Body of pancreas (tissue), 4 donors: ENCODE measurements around the gene PEPD. TPM values are rescaled to one million over a fixed set of nuclear protein-coding genes. Genes with fewer than 3 reads are reported as not detected.

Experiments used
- ATAC-seq: fragments of 150-250 bp; one replicate; pipeline ENCODE4 v1.9.1; 2016
- DNase-seq, 4 donors: peaks; one replicate each; pipeline ENCODE4 v3.0.0-alpha.2; 2019
- H3K27ac ChIP-seq, 4 donors: fragments of 200-600 bp; sonication (generic); 1 replicate in 3 of 4; 2 replicates in 1 of 4; pipeline versions ENCODE4 v1.5.1 to v1.6.1; 2016 to 2019; ENCODE audit warnings: mild to moderate bottlenecking in 1 of 4, mixed read lengths in 1 of 4, moderate library complexity in 1 of 4
- H3K27me3 ChIP-seq, 2 donors: fragments of 200-600 bp; sonication (generic); one replicate each; pipeline ENCODE4 v1.6.0; 2016; ENCODE audit warnings: mild to moderate bottlenecking in 1 of 2
- H3K36me3 ChIP-seq, 2 donors: fragments of 200-600 bp; sonication (generic); replicated peaks in 1 of 2; 2 replicates each; pipeline ENCODE4 v1.5.1; 2016; ENCODE audit warnings: low read depth in 2 of 2; ENCODE audit not compliant: insufficient read depth in 1 of 2
- H3K4me1 ChIP-seq: fragments of 200-600 bp; sonication (generic); one replicate; pipeline ENCODE4 v1.6.0; 2016
- H3K4me3 ChIP-seq, 2 donors: fragments of 200-600 bp; sonication (generic); 1 replicate in 1 of 2; 2 replicates in 1 of 2; pipeline ENCODE4 v1.5.1; 2016 to 2019
- H3K9me3 ChIP-seq, 3 donors: fragments of 200-600 bp; sonication (generic); 1 replicate in 2 of 3; 2 replicates in 1 of 3; pipeline ENCODE4 v1.5.1; 2016
- POLR2A ChIP-seq, 3 donors: fragments of 450-650 bp; IDR thresholded peaks; one replicate each; pipeline ENCODE4 v1.6.1; 2016; ENCODE audit warnings: antibody characterized with exemption in 3 of 3, mild to moderate bottlenecking in 2 of 3
- WGBS, 2 donors: methylation state at CpG; one replicate each; pipeline ENCODE4 v1.1.5; 2017; 5-methylcytosine and 5-hydroxymethylcytosine counted together
- intact Hi-C: fragments of 100-400 bp; cut with DNase I; formaldehyde crosslinking; loops from one replicate; pipeline ENCODE4 v1.15.1; 2023
- total RNA-seq, 2 donors: library from RNA; depleted of rRNA; stranded (reverse); fragments of >200 nt; gene quantifications; one replicate each; pipeline ENCODE4 v1.1.0, GENCODE V29; 2016
- TF ChIP-seq, protein P1 (sequence below), 7 experiments: fragments of 450-650 bp in 4 of 7; fragments of 200-600 bp in 3 of 7; sonication (generic) in 3 of 7; IDR thresholded peaks; one replicate each; pipeline ENCODE4 v1.5.1; 2016 to 2019; ENCODE audit warnings: antibody characterized with exemption in 7 of 7

PEPD gene
- total RNA-seq, 2 donors from 2014 or later, result 33.2 to 54.7 TPM

DNA sequence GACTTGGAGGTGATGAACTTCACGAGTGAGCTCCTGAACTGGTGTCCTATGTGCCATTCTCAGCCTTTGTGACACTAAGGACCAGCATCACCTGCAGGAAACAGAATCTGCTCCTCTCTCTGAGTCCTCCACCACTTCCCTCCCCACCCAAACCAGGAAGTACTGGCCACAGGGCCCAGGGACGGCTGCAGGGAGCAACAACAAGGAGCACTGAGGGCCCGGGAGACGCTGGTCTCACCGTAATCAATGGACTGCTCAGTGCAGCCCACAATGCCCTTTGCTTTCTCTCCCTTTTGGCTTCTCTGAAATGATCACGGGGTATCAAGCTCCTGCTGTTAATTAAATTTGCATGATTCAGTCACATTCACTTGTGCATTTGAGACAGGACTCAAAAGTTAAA, 18.6 kb downstream of the PEPD start:
- no peak for ATAC-seq
- 84 to 92% methylated on average over 6 of the region's 6 CpGs for WGBS, 2 donors
- DNase-seq, result no peak

DNA sequence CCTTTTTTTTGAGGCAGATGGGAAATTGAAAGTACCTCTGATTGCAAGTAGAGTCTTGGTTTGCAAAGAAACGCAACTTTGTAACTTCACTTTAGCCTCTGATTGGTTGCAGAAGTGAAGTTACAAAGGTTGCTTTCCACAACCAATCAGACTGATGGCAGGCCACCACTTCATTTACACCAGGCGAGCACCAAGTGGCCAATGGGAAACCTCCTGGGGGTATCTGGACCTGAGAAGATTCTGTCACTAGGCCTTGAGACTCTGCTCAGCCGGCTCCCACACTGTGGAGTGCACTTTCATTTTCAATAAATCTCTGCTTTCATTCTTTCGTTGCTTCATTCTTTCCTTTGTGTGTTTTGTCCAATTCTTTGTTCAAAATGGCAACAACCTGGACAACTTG, 19.1 kb downstream of the PEPD start:
- Histone ChIP-seq H3K27ac (no peak overlapping the region), H3K36me3 (no peaks in the 10 kb centered on the region), H3K27me3 (no peaks in the 10 kb centered on the region), H3K9me3 (no peaks in the 10 kb centered on the region), H3K4me1 (no peaks in the 10 kb centered on the region), H3K4me3 (no peak overlapping the region)
- DNase-seq (no peak), ATAC-seq (no peak)
- TF ChIP-seq POLR2A (IDR thresholded peaks at IDR 0.05), result no peak
- TF ChIP-seq, protein P1, sequence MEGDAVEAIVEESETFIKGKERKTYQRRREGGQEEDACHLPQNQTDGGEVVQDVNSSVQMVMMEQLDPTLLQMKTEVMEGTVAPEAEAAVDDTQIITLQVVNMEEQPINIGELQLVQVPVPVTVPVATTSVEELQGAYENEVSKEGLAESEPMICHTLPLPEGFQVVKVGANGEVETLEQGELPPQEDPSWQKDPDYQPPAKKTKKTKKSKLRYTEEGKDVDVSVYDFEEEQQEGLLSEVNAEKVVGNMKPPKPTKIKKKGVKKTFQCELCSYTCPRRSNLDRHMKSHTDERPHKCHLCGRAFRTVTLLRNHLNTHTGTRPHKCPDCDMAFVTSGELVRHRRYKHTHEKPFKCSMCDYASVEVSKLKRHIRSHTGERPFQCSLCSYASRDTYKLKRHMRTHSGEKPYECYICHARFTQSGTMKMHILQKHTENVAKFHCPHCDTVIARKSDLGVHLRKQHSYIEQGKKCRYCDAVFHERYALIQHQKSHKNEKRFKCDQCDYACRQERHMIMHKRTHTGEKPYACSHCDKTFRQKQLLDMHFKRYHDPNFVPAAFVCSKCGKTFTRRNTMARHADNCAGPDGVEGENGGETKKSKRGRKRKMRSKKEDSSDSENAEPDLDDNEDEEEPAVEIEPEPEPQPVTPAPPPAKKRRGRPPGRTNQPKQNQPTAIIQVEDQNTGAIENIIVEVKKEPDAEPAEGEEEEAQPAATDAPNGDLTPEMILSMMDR (IDR thresholded peaks at IDR 0.05), result no peak
- intact Hi-C loops, result no loop called here
- WGBS, 2 donors, result 81 to 89% methylated on average over 4 of the region's 4 CpGs

More for the DNA sequence above, 18.6 kb downstream of the PEPD start:
- no peaks in the 10 kb centered on the region for H3K9me3 ChIP-seq
- H3K27me3 ChIP-seq, result no peaks in the 10 kb centered on the region
- TF ChIP-seq, protein P1 (IDR thresholded peaks at IDR 0.05), result no peak
- no peak for TF ChIP-seq POLR2A (IDR thresholded peaks at IDR 0.05)
- no peak overlapping the region for H3K27ac ChIP-seq
- intact Hi-C loops, result no loop called here
- H3K4me1 ChIP-seq, result no peaks in the 10 kb centered on the region
- no peak overlapping the region for H3K4me3 ChIP-seq
- no peaks in the 10 kb centered on the region for H3K36me3 ChIP-seq

DNA sequence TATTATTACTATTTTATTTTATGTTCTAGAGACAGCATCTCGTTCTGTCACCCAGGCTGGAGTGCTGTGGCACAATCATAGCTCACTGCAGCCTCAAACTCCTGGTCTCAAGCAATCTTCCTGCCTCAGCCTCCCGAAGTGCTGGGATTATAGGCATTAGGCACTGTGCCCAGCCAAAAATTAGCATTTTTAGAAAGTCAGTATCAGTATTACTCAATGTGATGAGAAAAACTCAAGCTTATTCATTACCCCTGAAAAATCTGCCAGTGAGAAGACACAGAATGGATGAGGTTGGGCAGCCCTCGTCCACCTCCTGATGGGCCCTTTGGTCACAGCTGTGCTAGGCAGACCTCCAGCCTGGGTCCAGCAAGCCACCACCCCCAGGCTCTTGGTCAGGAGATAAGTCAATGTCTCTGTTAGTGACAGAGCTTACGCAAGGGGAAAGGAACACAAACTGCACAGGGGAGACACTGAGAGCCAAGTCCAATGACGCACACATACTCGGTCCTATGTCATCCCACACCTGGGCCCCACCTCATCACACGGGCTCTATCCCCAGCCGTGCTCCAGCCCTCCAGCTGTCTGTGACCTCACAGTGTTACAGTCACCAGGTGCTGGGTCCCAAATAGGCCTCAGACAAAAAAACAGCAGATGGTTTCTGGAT, 19.8 kb downstream of the PEPD start:
- ATAC-seq (no peak), DNase-seq (no peak)
- WGBS, 2 donors, result 90% methylated on average over 7 to 8 of the region's 8 CpGs
- no peaks in the 10 kb centered on the region for H3K27me3 ChIP-seq
- no peaks in the 10 kb centered on the region for H3K9me3 ChIP-seq
- H3K36me3 ChIP-seq, result no peaks in the 10 kb centered on the region
- H3K4me3 ChIP-seq, result no peak overlapping the region
- TF ChIP-seq, protein P1 (IDR thresholded peaks at IDR 0.05), result no peak
- TF ChIP-seq POLR2A (IDR thresholded peaks at IDR 0.05), result no peak
- H3K27ac ChIP-seq, result no peak overlapping the region
- no peaks in the 10 kb centered on the region for H3K4me1 ChIP-seq
- intact Hi-C loops, result no loop called here

DNA sequence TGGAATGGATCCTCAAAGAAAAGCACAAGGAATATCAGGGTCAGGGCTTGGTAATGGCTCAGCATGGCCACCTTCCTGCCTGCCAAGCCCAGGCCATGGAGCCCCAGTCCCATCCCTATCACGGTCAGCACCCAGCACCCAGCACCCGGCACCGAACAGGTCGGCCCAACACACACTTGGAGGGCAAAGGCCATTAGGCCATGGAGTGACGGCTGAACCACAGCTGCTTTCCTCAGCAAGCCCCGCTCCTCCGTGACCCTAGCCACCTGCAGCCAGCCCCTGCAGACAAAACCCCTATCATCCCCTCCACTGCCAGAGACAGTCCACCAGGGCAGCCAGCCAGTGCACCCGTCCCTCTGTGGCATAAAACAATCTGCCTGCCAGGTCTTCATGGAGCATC, 20.6 kb downstream of the PEPD start:
- no peaks in the 10 kb centered on the region for H3K9me3 ChIP-seq
- no peak for TF ChIP-seq POLR2A (IDR thresholded peaks at IDR 0.05)
- TF ChIP-seq, protein P1 (IDR thresholded peaks at IDR 0.05), result no peak
- no peak overlapping the region for H3K4me3 ChIP-seq
- no peaks in the 10 kb centered on the region for H3K4me1 ChIP-seq
- H3K36me3 ChIP-seq, result no peaks in the 10 kb centered on the region
- WGBS, 2 donors, result 85 to 89% methylated on average over 8 of the region's 8 CpGs
- H3K27me3 ChIP-seq, result no peaks in the 10 kb centered on the region
- DNase-seq (no peak), ATAC-seq (no peak)
- H3K27ac ChIP-seq, result no peak overlapping the region
- intact Hi-C loops, result no loop called here

DNA sequence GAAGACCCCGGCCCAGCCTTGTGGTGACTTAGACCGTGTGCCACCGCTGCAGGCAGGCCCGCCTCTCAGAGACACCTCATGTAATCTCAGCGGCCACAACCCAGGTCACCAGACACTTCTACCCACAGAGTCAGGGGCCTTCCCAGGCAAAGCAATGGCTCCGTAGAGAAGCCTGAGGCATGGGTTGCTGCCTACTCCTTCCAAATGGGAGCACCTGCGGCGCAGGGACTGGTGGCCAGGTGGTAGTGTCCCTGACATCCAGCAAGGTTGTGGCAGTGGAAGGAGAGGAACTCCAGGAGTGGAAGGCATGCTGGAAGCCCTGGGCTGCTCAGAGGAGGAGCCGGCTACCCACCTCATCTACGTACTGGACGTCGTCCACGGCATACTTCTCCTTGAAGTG, 21.0 kb downstream of the PEPD start:
- ATAC-seq (no peak), DNase-seq (no peak)
- Histone ChIP-seq H3K4me3 (no peak overlapping the region), H3K9me3 (no peaks in the 10 kb centered on the region), H3K27me3 (no peaks in the 10 kb centered on the region), H3K27ac (no peak overlapping the region), H3K4me1 (no peaks in the 10 kb centered on the region), H3K36me3 (no peaks in the 10 kb centered on the region)
- TF ChIP-seq, protein P1 (IDR thresholded peaks at IDR 0.05), result no peak
- no peak for TF ChIP-seq POLR2A (IDR thresholded peaks at IDR 0.05)
- intact Hi-C loops, result no loop called here
- WGBS, 2 donors, result 96% methylated on average over 5 to 10 of the region's 13 CpGs
